Keratinocyte (primary cell): Measurements from ENCODE around the gene CTIF. TPM values are rescaled to one million over a fixed set of nuclear protein-coding genes. Genes with fewer than 3 reads are reported as not detected.

ENCODE experiments used
- DNase-seq: peaks from one replicate; pipeline ENCODE4 v3.0.0-alpha.2; 2011; ENCODE audit warnings: low read depth, missing footprints, low spot score
- FAIRE-seq: peaks from 2 replicates; lab custom pipeline; 2011; peaks lifted over from hg19 to GRCh38; lab: Jason Lieb, UNC
- H2AFZ ChIP-seq: 2 replicates; pipeline ENCODE4 v1.6.0; 2012; ENCODE audit warnings: low read length, control low read depth, inconsistent platforms; ENCODE audit not compliant: control insufficient read depth
- H3K27ac ChIP-seq: 2 replicates; pipeline ENCODE4 v1.5.1; 2011; ENCODE audit warnings: low read length; ENCODE audit not compliant: control insufficient read depth, insufficient read depth
- H3K27me3 ChIP-seq: 3 replicates; pipeline ENCODE4 v1.6.0; 2011; ENCODE audit warnings: low read length; ENCODE audit not compliant: control insufficient read depth, insufficient read depth; ENCODE audit errors: extremely low read depth
- H3K36me3 ChIP-seq, 2 experiments: 2 replicates in 1 of 2; 3 replicates in 1 of 2; pipeline ENCODE4 v1.5.1; 2011; ENCODE audit warnings: low read length in 2 of 2, mild to moderate bottlenecking in 1 of 2; ENCODE audit not compliant: control insufficient read depth in 2 of 2, insufficient read depth in 2 of 2; ENCODE audit errors: extremely low read depth in 1 of 2
- H3K4me1 ChIP-seq: 3 replicates; pipeline ENCODE4 v1.5.1; 2011; ENCODE audit warnings: low read length; ENCODE audit not compliant: control insufficient read depth, insufficient read depth; ENCODE audit errors: extremely low read depth
- H3K4me2 ChIP-seq: 3 replicates; pipeline ENCODE4 v1.6.0; 2011; ENCODE audit warnings: low read depth, low read length; ENCODE audit not compliant: control insufficient read depth, insufficient read depth; ENCODE audit errors: extremely low read depth
- H3K4me3 ChIP-seq, 3 experiments: fragments of 200-600 bp in 1 of 3; sonication (generic) in 1 of 3; 2 replicates in 2 of 3; 3 replicates in 1 of 3; pipeline ENCODE4 v1.5.1; 2011 to 2016; ENCODE audit warnings: low read length in 3 of 3, mild to moderate bottlenecking in 3 of 3, control low read depth in 2 of 3, inconsistent platforms in 1 of 3, low read depth in 1 of 3, mixed read lengths in 1 of 3, mixed run types in 1 of 3, moderate library complexity in 1 of 3; ENCODE audit not compliant: control insufficient read depth in 2 of 3, insufficient read depth in 2 of 3; ENCODE audit errors: extremely low read depth in 1 of 3
- H3K79me2 ChIP-seq: 2 replicates; pipeline ENCODE4 v1.6.0; 2012; ENCODE audit warnings: low read length; ENCODE audit not compliant: control insufficient read depth, insufficient read depth
- H3K9ac ChIP-seq: 3 replicates; pipeline ENCODE4 v1.6.0; 2011; ENCODE audit warnings: low read length; ENCODE audit not compliant: control insufficient read depth, insufficient read depth; ENCODE audit errors: extremely low read depth
- H3K9me1 ChIP-seq: 3 replicates; pipeline ENCODE4 v1.6.0; 2011; ENCODE audit warnings: low read length; ENCODE audit not compliant: control insufficient read depth, insufficient read depth; ENCODE audit errors: extremely low read depth
- H3K9me3 ChIP-seq: 2 replicates; pipeline ENCODE4 v1.5.1; 2012; ENCODE audit warnings: low read depth, low read length; ENCODE audit not compliant: control insufficient read depth
- H4K20me1 ChIP-seq: 3 replicates; pipeline ENCODE4 v1.6.0; 2011; ENCODE audit warnings: low read length; ENCODE audit not compliant: control insufficient read depth, insufficient read depth; ENCODE audit errors: extremely low read depth
- CTCF ChIP-seq, 3 experiments: IDR thresholded peaks in 1 of 3; conservative IDR thresholded peaks in 1 of 3; optimal IDR thresholded peaks in 1 of 3; 2 replicates in 2 of 3; 3 replicates in 1 of 3; pipeline versions ENCODE3 to v1.5.1; 2011; ENCODE audit warnings: low read length in 3 of 3, mild to moderate bottlenecking in 3 of 3, moderate library complexity in 2 of 3, control low read depth in 1 of 3, inconsistent platforms in 1 of 3; ENCODE audit not compliant: insufficient read depth in 2 of 3; ENCODE audit errors: extremely low read depth in 1 of 3
- EZH2 ChIP-seq: IDR thresholded peaks from one replicate; pipeline ENCODE4 v1.6.1; 2012; ENCODE audit warnings: inconsistent platforms, mild to moderate bottlenecking, low read length, moderate library complexity
- dilution Hi-C: fragments of 300-500 bp; cut with MboI; formaldehyde crosslinking; loops from one replicate; pipeline ENCODE4 v1.7.0; 2020; ENCODE audit warnings: low sequenced_read_pairs; ENCODE audit not compliant: extremely low pct_ligation_motif_present
- polyA plus RNA-seq, 5 experiments: library from polyadenylated mRNA; depleted of rRNA in 3 of 5; stranded (reverse) in 3 of 5; stranded (forward) in 1 of 5; unstranded in 1 of 5; fragments of >200 nt; gene quantifications; 1 replicate in 1 of 5; 2 replicates in 3 of 5; 3 replicates in 1 of 5; pipeline versions ENCODE4 v1.2.1 to v1.2.3, GENCODE V29; 2011 to 2012; ENCODE audit warnings: missing spikeins in 2 of 5, low read depth in 1 of 5, low replicate concordance in 1 of 5

The CTIF gene
- polyA plus RNA-seq, 1 donor (not counting 4 experiments of a cell fraction or from before 2014, with no cell fraction given), result 15.0 TPM

- dilution Hi-C loops, result no loop called here
- peaks cover 5 to 8% of the 10 kb centered on the region in 2 experiments for H3K36me3 ChIP-seq
- FAIRE-seq, result no peak
Measured at GRCh38 chr18:48554610-48555400, 16.0 kb downstream of the CTIF start.

GRCh38 chr18:48555465-48555995, 16.7 kb downstream of the CTIF start:
- Histone ChIP-seq H3K9me1 (no peaks in the 10 kb centered on the region), H3K9ac (no peak overlapping the region), H3K4me1 (peaks cover 20% of the 10 kb centered on the region), H3K4me3 (no peak overlapping the region), H3K79me2 (peaks cover 34% of the 10 kb centered on the region), H3K27ac (no peak overlapping the region), H4K20me1 (no peaks in the 10 kb centered on the region), H3K36me3 (peaks cover 5 to 8% of the 10 kb centered on the region in 2 experiments), H3K4me2 (no peak overlapping the region), H3K9me3 (no peaks in the 10 kb centered on the region), H3K27me3 (no peaks in the 10 kb centered on the region), H2AFZ (no peak overlapping the region)
- TF ChIP-seq EZH2, result no peak
- no peak for TF ChIP-seq CTCF (optimal IDR thresholded peaks at IDR 0.05 in 1 of 3, IDR thresholded peaks at IDR 0.05 in 1 of 3, conservative IDR thresholded peaks at IDR 0.05 in 1 of 3; ENCODE audit: extremely low read depth in 1 of 3, insufficient read depth in 2 of 3, low read length in 3 of 3)
- DNase-seq (no peak), FAIRE-seq (no peak)
- dilution Hi-C loops, result no loop called here

More at GRCh38 chr18:48554610-48555400, 16.0 kb downstream of the CTIF start:
- Histone ChIP-seq H3K9me3 (no peaks in the 10 kb centered on the region), H3K79me2 (peaks cover 41% of the 10 kb centered on the region), H2AFZ (no peak overlapping the region), H3K27ac (no peak overlapping the region), H3K4me1 (peaks cover 20% of the 10 kb centered on the region), H3K4me3 (no peak overlapping the region), H3K9ac (no peak overlapping the region), H3K9me1 (no peaks in the 10 kb centered on the region), H3K27me3 (no peaks in the 10 kb centered on the region), H3K4me2 (no peak overlapping the region), H4K20me1 (no peaks in the 10 kb centered on the region)
- DNase-seq, result no peak
- TF ChIP-seq CTCF (optimal IDR thresholded peaks at IDR 0.05 in 1 of 3, IDR thresholded peaks at IDR 0.05 in 1 of 3, conservative IDR thresholded peaks at IDR 0.05 in 1 of 3; ENCODE audit: extremely low read depth in 1 of 3, insufficient read depth in 2 of 3, low read length in 3 of 3) (no peak), EZH2 (no peak)
